Measurements from ENCODE around the gene MKS1. TPM values are rescaled to one million over a fixed set of nuclear protein-coding genes. Genes with fewer than 3 reads are reported as not detected.

Gene MKS1
- total and polyA plus RNA-seq, 10 of the 15 experiments (the other 5 are each of a cell fraction or from before 2014, with no cell fraction given): 5.7 to 21.4 (median 13.9) TPM

DNA sequence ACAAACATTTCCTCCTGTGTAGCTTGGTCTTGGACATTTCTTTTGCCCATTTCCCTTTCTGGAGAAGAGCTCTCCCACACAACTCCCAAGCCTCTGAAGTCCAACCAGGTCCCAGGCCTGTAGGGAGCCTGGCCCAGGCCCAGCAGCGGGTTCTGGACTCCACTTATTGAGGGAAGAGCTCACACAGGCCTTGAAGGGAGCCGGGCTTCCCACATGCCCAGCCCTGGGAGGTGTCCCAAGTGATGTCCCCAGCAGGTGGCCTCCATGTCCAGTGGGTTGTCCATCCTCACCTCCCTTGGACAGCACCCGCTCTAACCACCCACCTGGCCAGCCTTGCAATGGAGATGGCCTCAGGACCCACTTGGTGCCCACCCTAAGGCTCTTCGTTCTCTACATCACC is 32.5 kb downstream of the MKS1 start (continued):
- TF ChIP-seq GATAD2B (conservative IDR thresholded peaks at IDR 0.05; ENCODE audit: low read depth) (no peak), CEBPB (IDR thresholded peaks at IDR 0.05; ENCODE audit: borderline replicate concordance in 1 of 2, low read depth in 2 of 2, low read length in 2 of 2) (no peak), NFYA (IDR thresholded peaks at IDR 0.05; ENCODE audit: borderline replicate concordance, low read depth, low read length) (no peak), ASH2L (IDR thresholded peaks at IDR 0.05; ENCODE audit: borderline replicate concordance, low read depth) (no peak)
- TF ChIP-seq, protein P1, sequence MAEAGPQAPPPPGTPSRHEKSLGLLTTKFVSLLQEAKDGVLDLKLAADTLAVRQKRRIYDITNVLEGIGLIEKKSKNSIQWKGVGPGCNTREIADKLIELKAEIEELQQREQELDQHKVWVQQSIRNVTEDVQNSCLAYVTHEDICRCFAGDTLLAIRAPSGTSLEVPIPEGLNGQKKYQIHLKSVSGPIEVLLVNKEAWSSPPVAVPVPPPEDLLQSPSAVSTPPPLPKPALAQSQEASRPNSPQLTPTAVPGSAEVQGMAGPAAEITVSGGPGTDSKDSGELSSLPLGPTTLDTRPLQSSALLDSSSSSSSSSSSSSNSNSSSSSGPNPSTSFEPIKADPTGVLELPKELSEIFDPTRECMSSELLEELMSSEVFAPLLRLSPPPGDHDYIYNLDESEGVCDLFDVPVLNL (IDR thresholded peaks at IDR 0.05; ENCODE audit: low read depth, low read length): no peak

DNA sequence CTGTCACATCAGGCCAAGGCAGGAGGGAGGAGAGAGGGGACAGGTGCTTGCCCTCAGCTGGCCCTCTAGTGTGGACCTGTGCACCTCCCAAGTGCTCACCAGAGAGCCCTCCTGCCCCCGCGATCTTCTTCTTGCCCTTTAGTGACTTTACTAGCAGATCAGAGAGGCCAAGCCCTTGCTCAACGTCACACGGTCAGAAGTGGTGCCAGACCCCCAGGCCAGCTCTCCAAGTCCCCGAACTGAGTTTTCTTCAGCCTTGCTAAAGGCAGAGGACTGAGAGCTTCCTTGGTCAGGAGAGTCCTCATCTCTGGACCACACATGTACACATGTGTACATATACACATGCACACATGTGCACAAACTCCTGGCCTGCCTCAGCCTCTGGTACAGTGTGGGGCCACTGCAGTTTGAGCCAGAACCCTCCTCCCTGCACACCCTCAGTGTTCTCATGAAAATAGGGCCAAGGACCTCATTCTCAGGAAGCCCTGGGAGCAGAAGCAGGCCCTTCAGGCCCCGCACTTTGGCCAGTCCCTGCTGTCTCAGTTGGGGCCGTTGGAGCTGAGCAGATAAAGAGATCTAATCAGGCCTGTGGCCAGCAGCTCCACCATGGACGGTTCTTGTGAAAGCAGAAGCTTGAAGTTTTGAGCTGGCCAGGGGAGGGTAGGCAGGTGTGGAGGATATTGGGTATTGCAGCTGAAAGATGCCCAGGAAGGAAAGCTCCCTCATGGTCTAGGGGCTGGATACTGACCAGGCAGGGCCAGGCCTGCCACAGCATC is 33.9 kb downstream of the MKS1 start:
- Histone ChIP-seq H3K27ac (ENCODE audit: control insufficient read depth, insufficient read depth) (no peak overlapping the region), H3K4me3 (no peak overlapping the region), H3K36me3 (ENCODE audit: control insufficient read depth in 2 of 2, insufficient read depth in 2 of 2, low read length in 1 of 2) (no peaks in the 10 kb centered on the region), H3K9ac (ENCODE audit: control insufficient read depth, insufficient read depth, low read length) (no peak overlapping the region), H3K4me1 (ENCODE audit: control insufficient read depth, insufficient read depth, low read length) (no peaks in the 10 kb centered on the region), H3K27me3 (replicated peaks in 1 of 2; ENCODE audit: control insufficient read depth in 2 of 2, insufficient read depth in 2 of 2, low read length in 1 of 2) (peaks cover 2 to 3% of the 10 kb centered on the region in 2 experiments; a peak in 2 of 4 replicates), H3K4me2 (ENCODE audit: control insufficient read depth, insufficient read depth) (no peak overlapping the region), H4K20me1 (ENCODE audit: control insufficient read depth, insufficient read depth) (no peaks in the 10 kb centered on the region), H3K9me3 (replicated peaks; ENCODE audit: control insufficient read depth, insufficient read depth, low read length) (no peaks in the 10 kb centered on the region), H2AFZ (ENCODE audit: control insufficient read depth, low read depth, low read length) (no peak overlapping the region), H3K79me2 (ENCODE audit: control insufficient read depth, insufficient read depth, low read length) (no peaks in the 10 kb centered on the region)
- 18% methylated on average over 8 of the region's 8 CpGs for WGBS (ENCODE audit: insufficient coverage, insufficient replicate concordance, low lambda C conversion rate, missing lambda C conversion rate)
- no peak for DNase-seq (ENCODE audit: low read depth, low spot score)
- in situ Hi-C loops (cut with MboI) (no loop called here), intact Hi-C loops (cut with micrococcal nuclease; ENCODE audit: unreplicated experiment) (no loop called here)
- ChIA-PET CTCF (interaction anchor here (1.7 kb wide), 1 partner anchor 65 kb away, joined by 4 read pairs; no protein-coding TSS in a partner anchor), RAD21 (ENCODE audit: unreplicated experiment) (no interaction called here), SMC1A (ENCODE audit: uncharacterized antibody, unreplicated experiment) (interaction anchor here (0.5 kb wide), 1 partner anchor 26 kb away, joined by 4 read pairs; no protein-coding TSS in a partner anchor), POLR2A (no interaction called here)
- no peak for ATAC-seq
- no peak for FAIRE-seq
- BruUV-seq (replicated peaks): no TSS peak
- TF ChIP-seq, protein P2, sequence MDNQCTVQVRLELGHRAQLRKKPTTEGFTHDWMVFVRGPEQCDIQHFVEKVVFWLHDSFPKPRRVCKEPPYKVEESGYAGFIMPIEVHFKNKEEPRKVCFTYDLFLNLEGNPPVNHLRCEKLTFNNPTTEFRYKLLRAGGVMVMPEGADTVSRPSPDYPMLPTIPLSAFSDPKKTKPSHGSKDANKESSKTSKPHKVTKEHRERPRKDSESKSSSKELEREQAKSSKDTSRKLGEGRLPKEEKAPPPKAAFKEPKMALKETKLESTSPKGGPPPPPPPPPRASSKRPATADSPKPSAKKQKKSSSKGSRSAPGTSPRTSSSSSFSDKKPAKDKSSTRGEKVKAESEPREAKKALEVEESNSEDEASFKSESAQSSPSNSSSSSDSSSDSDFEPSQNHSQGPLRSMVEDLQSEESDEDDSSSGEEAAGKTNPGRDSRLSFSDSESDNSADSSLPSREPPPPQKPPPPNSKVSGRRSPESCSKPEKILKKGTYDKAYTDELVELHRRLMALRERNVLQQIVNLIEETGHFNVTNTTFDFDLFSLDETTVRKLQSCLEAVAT (IDR thresholded peaks at IDR 0.05): no peak
- no peak for TF ChIP-seq STAT1 (conservative IDR thresholded peaks at IDR 0.05)
- no peak for TF ChIP-seq POLR2A (IDR thresholded peaks at IDR 0.05; ENCODE audit: low read depth, low read length)
- no peak for TF ChIP-seq CHD1 (IDR thresholded peaks at IDR 0.05; ENCODE audit: low read depth, low read length)
- no peak for TF ChIP-seq CREB1 (IDR thresholded peaks at IDR 0.05; ENCODE audit: low read depth)
- TF ChIP-seq IKZF1 (conservative IDR thresholded peaks at IDR 0.05): no peak
- TF ChIP-seq JUND (IDR thresholded peaks at IDR 0.05; ENCODE audit: low read depth, low read length): no peak
- TF ChIP-seq BRCA1 (IDR thresholded peaks at IDR 0.05; ENCODE audit: low read depth, low read length): no peak
- no peak for TF ChIP-seq SRF (IDR thresholded peaks at IDR 0.05; ENCODE audit: low read depth in 2 of 2, low read length in 2 of 2)
- TF ChIP-seq MYB (IDR thresholded peaks at IDR 0.05; ENCODE audit: borderline replicate concordance, low read depth, low read length): no peak
- TF ChIP-seq CHD4 (IDR thresholded peaks at IDR 0.05): no peak
- TF ChIP-seq SIX5 (IDR thresholded peaks at IDR 0.05; ENCODE audit: low read depth, low read length, severe bottlenecking): no peak
- no peak for TF ChIP-seq ZNF217 (IDR thresholded peaks at IDR 0.05)
- TF ChIP-seq, protein P3, sequence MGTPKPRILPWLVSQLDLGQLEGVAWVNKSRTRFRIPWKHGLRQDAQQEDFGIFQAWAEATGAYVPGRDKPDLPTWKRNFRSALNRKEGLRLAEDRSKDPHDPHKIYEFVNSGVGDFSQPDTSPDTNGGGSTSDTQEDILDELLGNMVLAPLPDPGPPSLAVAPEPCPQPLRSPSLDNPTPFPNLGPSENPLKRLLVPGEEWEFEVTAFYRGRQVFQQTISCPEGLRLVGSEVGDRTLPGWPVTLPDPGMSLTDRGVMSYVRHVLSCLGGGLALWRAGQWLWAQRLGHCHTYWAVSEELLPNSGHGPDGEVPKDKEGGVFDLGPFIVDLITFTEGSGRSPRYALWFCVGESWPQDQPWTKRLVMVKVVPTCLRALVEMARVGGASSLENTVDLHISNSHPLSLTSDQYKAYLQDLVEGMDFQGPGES (IDR thresholded peaks at IDR 0.05): no peak

Data from GM12878 (cell line).